Nephron progenitor cell (in vitro differentiated cells): Measurements from ENCODE around the gene PAIP2B.
"Not testable (repeated sequence)": the region's sequence is repeated elsewhere in the genome, so short reads cannot be mapped to it uniquely, and the experiment has no call there.

Source experiments
- DNase-seq: peaks from one replicate; pipeline ENCODE4 v3.0.0; 2021
- H3K27ac Mint-ChIP-seq: 2 replicates; pipeline ENCODE4 v1.8.0; 2021; ENCODE audit warnings: mild to moderate bottlenecking, moderate library complexity, mixed read lengths
- H3K27me3 Mint-ChIP-seq: 2 replicates; pipeline ENCODE4 v1.8.0; 2021; ENCODE audit warnings: mild to moderate bottlenecking, low read depth, mixed read lengths; ENCODE audit not compliant: poor library complexity
- H3K36me3 Mint-ChIP-seq: 2 replicates; pipeline ENCODE4 v1.8.0; 2021; ENCODE audit warnings: low read depth, mixed read lengths
- H3K4me1 Mint-ChIP-seq: 2 replicates; pipeline ENCODE4 v1.8.0; 2021; ENCODE audit warnings: mixed read lengths
- H3K4me3 Mint-ChIP-seq: 2 replicates; pipeline ENCODE4 v1.8.0; 2021; ENCODE audit warnings: mild to moderate bottlenecking, moderate library complexity, mixed read lengths
- H3K9me3 Mint-ChIP-seq: 2 replicates; pipeline ENCODE4 v1.8.0; 2021; ENCODE audit warnings: mild to moderate bottlenecking, moderate library complexity, mixed read lengths
- TF ChIP-seq, protein P1 (sequence below): fragments of 200-600 bp; sonication (generic); IDR thresholded peaks from 2 replicates; pipeline ENCODE4 v1.5.0; 2021; ENCODE audit warnings: antibody characterized with exemption

The PAIP2B gene

DNA sequence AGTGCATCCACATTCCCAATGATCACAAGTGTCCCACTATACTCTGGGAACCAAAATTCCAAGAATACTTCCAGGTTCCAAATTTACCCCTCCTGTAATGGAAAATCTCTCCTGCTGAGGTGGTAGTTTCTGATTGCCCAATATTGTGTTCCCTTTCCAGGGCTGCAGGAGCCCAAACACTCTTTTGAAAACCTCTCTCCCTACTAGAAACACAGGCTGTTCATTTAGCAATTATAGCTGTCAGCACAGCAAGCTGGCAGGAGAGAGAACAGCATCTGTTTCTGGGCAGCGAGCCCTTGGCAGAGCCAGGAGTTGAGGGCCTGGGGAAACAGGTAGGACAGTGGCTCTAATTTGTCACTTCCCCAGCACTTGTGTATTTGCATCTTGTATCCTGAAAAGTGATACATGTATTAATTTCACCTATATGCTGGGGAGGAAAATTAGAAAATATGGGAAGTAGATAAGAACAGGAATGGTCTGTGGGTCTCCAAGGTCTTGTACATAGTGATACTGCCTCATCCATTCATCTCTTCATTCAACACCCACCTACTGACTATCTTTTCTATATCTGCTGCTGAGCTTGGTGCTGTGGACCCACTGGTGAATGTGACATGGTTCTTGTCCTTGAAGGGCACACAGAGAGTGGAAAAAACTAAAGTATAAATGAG is 16.9 kb upstream of the PAIP2B start:
- no peaks in the 10 kb centered on the region for H3K4me1 Mint-ChIP-seq
- H3K27me3 Mint-ChIP-seq, result peaks cover 37% of the 10 kb centered on the region
- no peaks in the 10 kb centered on the region for H3K36me3 Mint-ChIP-seq
- peaks cover 22% of the 10 kb centered on the region for H3K9me3 Mint-ChIP-seq
- DNase-seq, result no peak
- TF ChIP-seq, protein P1, sequence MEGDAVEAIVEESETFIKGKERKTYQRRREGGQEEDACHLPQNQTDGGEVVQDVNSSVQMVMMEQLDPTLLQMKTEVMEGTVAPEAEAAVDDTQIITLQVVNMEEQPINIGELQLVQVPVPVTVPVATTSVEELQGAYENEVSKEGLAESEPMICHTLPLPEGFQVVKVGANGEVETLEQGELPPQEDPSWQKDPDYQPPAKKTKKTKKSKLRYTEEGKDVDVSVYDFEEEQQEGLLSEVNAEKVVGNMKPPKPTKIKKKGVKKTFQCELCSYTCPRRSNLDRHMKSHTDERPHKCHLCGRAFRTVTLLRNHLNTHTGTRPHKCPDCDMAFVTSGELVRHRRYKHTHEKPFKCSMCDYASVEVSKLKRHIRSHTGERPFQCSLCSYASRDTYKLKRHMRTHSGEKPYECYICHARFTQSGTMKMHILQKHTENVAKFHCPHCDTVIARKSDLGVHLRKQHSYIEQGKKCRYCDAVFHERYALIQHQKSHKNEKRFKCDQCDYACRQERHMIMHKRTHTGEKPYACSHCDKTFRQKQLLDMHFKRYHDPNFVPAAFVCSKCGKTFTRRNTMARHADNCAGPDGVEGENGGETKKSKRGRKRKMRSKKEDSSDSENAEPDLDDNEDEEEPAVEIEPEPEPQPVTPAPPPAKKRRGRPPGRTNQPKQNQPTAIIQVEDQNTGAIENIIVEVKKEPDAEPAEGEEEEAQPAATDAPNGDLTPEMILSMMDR, result no peak
- no peak overlapping the region for H3K4me3 Mint-ChIP-seq
- no peak overlapping the region for H3K27ac Mint-ChIP-seq

DNA sequence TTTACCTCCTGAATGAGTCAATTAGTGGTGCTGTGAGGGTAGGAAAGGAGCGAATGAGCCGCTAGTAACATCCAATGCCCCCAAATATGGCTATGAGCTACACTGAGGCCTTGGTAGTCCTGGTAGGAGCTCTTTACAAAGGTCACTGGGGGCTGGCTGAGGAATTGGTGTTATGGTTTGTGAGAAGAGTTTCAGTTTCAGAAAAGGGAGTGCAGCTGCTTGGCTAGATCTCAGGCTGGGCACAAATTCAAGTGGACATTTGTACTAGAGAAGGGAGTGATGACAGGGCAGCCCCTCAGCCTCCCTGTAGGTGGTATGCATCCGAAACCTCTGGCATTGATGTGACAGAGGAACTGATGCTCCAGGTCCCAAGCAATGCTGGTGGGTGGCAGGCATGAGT is 13.9 kb upstream of the PAIP2B start:
- peaks cover under 1% of the 10 kb centered on the region for H3K9me3 Mint-ChIP-seq
- H3K27me3 Mint-ChIP-seq, result peaks cover 38% of the 10 kb centered on the region

DNA sequence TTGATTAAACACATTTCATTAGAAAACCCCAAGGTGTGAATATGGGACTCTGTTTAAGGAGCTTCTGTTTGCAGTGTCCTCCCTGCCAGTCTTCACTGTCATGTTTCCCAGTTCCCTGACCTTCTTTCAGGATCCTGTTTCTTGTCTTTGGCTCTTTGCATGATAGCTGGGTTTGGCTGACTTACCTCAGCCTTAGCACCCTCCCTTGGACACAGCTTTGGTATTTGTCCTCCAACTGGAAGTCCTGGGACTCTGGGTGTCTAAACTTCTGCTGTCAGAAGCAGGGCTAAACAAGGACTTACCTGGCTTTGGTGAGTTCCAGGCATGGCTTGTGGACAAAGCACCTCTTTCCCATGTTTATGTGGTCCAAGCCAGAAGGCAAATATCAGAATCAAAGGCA is 11.2 kb upstream of the PAIP2B start:
- H3K27ac Mint-ChIP-seq, result no peak overlapping the region
- no peaks in the 10 kb centered on the region for H3K4me1 Mint-ChIP-seq
- peaks cover 31% of the 10 kb centered on the region for H3K27me3 Mint-ChIP-seq
- H3K4me3 Mint-ChIP-seq, result no peak overlapping the region
- TF ChIP-seq, protein P1, result no peak
- peaks cover 13% of the 10 kb centered on the region for H3K9me3 Mint-ChIP-seq
- no peak for DNase-seq
- H3K36me3 Mint-ChIP-seq, result no peaks in the 10 kb centered on the region

More for the DNA sequence above, 13.9 kb upstream of the PAIP2B start:
- Mint-ChIP-seq H3K36me3 (no peaks in the 10 kb centered on the region), H3K4me1 (no peaks in the 10 kb centered on the region), H3K27ac (no peak overlapping the region), H3K4me3 (no peak overlapping the region)
- DNase-seq, result no peak
- TF ChIP-seq, protein P1, result no peak

DNA sequence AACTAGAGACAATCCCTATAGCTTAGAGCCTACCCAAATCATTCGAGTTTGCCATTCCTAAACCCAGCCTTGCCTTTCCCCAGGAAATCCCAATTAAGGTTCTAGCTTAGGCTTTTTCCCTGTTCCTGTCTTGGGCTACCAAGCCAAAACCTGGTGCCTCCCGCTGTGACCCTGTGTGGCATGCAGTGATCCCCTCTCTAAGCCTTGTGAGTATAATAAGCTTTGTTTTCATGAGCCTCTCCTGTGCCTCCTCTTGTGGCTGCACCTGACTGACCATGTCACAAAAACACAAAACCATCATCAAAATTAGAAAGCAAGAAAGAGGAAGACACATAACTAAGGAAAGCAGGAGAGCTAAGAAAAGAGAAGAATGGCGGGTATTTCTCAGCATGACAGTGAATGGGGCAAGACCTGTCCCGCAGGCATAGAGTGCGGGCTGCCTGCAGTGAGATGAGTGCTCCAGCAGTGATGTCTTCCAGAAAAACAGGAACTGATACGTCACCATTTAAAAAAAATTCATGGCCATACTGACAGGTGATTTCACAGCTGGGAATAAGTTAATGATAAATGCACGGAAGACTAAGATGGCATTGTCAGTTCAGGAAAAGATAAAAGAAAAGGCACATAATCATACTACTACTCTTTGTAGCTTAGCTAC is 9.2 kb upstream of the PAIP2B start:
- Mint-ChIP-seq H3K9me3 (peaks cover 33% of the 10 kb centered on the region), H3K27ac (no peak overlapping the region), H3K4me1 (no peaks in the 10 kb centered on the region), H3K36me3 (no peaks in the 10 kb centered on the region), H3K27me3 (peaks cover 23% of the 10 kb centered on the region), H3K4me3 (no peak overlapping the region)
- no peak for DNase-seq
- TF ChIP-seq, protein P1, result no peak

DNA sequence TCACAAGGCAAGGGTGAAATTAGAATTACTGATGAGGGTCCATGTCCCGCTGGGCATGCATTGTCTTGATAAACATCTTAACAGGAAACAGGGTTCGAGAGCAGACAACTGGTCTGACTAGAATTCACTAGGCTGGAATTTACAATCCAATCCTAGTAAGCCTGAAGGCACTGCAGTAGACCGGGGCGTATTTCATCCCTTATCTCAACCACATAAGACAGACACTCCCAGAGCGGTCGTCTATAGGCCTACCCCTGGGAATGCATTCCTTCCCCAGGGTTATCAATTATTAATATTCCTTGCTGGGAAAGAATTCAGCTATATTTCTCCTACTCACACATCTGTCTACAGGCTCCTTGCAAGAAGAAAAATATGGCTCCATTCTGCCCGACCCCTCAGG is 6.2 kb upstream of the PAIP2B start:
- not testable (repeated sequence) for DNase-seq, H3K4me1 Mint-ChIP-seq, H3K27ac Mint-ChIP-seq, H3K4me3 Mint-ChIP-seq, H3K36me3 Mint-ChIP-seq
- Mint-ChIP-seq H3K9me3 (peaks cover 54% of the 10 kb centered on the region), H3K27me3 (peaks cover 21% of the 10 kb centered on the region)

DNA sequence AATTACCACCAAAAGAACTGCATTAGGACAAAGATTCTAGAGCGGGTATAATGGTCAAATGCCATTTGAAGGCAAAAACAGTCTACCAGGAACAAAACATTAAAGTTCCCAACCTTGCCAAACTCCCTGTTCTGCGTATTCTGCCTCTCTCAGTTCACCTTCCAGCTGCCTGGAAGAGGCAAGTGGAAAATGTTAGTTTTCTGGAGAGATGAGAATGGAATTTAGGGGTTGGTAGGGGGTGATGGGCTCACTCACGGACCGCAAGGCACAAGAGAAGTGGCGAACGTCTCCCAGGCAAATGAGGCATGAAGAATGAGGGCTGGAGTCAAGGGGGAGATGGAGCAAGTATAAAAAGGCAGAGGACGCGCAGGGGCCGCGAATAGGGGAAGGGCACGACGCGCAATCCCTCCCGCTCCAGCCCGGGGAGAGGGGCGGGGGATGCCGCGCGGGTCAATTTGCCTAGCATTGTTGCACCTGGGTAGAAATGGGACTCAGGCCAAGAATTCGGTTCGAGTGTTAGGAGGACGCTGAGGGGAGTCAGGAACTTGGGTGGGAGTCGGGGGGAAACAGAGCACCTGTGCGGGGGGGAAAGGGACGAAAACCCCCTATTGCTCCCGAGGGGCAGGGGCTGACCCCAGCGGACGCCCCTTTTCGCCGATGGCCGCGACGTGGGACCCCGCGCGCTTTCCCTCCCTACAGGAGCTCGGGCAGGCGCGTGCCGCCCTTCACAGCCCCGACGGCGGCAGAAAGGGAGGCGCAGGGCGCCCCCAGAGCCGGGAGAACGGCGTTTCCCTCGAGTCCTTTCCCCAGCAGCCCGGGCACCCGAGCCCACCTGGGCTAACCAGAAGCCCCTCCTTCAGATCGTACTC is 573 bp downstream of the PAIP2B start:
- Mint-ChIP-seq H3K36me3 (no peaks in the 10 kb centered on the region), H3K9me3 (peaks cover 30% of the 10 kb centered on the region), H3K27me3 (peaks cover 37% of the 10 kb centered on the region), H3K27ac (peak overlapping the region; percentile 94), H3K4me1 (peaks cover 24% of the 10 kb centered on the region), H3K4me3 (peak overlapping the region; percentile 92)
- TF ChIP-seq, protein P1, result no peak
- DNase-seq, result peak; percentile 71
